GM21737 (cell line): ENCODE data around the gene SULF2.

Experiments
- ATAC-seq: cut with Tn5 transposase; IDR thresholded peaks from one replicate; pipeline ENCODE4 v1.9.1; 2021; ENCODE audit warnings: mild to moderate bottlenecking, moderate library complexity; ENCODE audit not compliant: unreplicated experiment

Gene SULF2

DNA sequence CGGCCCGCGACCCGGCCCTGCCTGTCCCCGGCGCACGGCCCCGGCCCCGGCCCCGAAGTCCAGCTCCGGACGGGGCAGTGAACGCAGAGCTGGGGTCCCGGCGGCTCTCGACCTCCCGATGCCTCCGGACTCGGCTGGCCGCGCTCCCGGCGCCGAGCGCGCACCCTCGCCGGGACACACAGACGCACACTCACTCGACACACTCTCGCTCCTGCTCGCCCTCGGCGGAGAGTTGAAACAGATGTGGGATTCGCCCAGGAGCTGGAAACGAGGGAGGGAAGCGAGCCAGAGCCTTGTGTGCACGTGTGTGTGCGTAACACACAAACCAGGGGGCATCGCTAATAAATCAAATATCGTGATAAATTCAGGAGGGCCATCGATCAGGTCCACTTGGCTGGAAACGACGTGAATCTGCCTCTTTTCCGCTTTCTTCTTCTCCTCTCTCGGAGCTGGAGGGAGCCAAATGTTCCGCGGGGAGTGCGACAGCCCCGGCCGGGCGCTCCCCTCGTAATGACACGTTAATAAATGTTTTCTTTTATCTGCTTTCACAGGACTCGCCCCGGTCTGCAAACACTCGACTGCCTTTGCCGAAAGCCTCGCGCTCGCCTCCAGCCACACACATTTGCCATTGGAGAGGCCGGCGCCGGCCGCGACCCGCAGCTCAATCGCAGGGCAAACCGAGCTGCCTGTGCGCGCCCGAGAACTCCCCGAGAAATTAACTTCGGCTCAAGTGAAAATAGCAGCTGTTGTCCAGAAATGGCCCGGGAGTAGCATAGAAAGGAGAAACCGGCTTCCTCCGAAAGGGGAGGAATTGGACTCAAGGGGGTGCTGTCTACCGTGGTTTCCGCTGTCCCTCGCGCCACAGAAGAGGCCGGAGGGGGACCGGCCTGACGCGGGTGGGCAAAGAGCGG, 828 bp upstream of the SULF2 start:
- no peak for ATAC-seq

DNA sequence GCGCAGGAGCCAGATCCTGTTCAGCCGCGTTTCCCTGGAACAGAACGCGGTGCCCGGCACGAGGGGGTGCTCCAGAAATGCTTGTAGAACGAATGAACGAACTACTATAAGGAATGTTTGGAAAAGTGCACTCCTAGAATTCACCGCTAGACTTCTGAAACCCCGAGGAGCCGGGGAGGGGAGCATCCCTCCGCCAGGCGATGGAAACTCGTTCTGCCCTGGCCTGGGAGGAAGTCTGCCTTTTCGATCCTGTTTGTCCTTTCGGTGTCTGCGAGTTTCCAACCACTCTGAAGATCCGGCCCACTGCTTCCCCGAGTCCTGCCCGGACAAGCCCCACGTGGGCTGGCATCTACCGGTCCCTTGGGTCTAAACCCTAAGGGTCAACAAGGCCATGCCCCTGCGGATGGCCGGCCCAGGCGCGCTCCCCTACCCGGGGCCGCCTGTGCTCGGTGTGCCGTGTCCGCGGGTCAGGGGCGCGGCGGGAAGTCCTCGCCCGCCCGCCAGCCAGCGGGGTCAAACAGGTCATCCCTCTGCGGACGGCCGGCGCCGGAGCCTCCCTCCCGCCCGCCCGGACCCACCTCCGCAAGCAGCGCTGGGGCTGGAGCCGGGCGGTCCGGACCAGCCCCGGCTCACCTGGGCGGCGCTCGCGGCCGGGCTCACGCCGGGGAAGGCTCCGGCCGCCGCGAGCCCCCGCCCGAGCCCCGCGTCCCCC, 526 bp downstream of the SULF2 start:
- ATAC-seq: no peak

DNA sequence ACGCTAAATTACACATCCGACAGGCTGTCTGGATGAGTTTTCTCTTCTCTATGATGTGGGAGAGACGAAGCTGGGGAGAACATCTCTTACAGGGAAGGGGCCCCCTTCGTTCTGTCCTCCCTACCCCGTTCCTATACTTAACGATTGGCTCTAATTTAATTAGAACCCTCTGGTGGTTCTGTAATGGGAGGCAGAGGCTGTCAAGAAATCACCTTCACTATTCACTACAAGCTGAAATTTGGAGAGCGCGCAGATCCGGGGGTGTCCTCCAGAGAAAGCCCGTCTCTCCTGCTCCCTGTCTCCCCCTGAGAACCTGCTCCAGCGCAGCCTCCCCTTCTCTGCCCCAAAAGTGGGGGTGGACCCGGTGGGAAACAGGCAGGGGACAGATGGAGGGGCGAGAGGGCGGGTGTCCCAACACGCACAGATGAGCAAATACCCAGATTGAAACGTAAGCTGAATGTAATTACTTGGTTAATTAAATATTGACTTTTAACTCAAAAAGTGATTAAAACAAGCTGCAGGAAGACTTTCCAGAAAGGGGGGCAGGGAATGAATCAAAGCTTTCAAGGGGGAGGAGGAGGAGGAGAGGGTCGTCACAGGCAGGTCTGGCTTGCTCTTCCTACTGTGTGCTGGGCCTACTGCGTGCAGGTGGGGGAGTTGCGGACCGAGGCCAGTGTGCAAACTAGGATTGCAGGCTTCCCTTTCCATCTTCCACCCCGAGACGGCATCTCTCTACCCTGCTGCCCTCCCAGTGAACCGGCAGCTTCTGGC, 1.3 kb downstream of the SULF2 start:
- no peak for ATAC-seq

DNA sequence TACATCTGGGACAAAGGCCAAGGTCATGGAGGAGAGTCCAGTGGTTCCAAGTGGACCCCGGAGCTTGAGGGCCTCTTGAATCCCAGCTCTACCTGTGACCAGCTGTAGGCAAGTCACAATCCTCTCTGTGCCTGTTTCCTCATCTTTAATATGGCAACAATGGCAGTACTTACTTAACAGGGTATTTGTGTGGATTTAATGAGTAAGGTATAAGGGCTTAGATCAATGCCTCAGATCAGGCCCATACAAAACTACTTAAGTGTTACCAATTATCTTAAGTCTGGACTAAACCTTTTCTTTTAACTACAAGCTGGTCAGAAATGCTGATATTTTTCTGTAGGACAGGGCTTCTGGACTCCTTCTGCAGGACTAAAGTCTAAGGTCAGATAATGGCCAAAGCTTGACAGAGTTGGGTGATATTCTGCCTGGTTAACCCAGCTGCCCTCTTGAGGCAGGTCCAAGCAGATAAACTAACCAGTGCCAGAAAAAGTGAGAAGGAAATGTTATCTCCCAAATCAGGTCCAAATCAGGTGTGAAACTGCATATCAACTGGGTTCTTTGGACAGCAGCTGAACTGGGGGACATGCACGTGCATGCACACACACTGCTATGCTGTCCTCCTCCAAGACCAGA, 2.2 kb downstream of the SULF2 start:
- no peak for ATAC-seq

DNA sequence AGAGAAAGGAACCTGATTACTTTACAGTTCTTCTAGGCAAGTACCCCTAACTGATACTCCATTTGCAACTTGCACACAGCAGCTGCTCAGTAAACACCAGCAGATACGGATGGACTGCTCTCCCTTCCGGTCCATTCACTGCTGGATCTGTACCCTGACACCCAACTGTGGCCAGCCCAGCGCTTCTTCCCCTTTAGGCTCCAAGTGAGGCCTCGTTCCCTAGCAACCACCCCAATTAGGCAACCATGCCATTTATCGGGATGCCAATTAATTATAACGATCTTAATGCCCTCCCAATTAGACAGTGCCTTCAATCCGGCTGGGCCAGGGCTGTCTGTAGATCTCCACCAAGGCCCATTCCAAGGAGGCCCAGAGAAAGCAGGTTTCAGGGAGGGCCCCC, 3.2 kb downstream of the SULF2 start:
- ATAC-seq: no peak

DNA sequence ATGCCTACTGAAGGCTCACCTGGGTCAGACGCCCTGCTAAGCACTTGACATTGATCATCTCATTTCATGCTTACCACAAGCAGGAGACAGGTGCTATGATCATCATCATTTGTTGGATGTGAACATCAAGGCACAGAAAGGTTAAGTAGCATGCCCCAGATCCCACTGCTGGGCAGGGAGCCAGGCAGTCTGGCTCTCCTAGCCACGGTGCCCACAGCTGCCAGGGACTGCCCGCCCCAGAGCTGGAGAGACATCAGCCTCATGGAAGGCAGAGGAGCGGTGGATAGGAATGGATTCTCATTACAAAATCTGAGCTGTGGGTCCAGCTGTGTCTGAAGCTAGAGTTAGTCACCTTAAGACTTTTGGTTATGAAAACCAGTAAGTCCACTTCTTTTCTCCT, 3.6 kb downstream of the SULF2 start:
- ATAC-seq: no peak

DNA sequence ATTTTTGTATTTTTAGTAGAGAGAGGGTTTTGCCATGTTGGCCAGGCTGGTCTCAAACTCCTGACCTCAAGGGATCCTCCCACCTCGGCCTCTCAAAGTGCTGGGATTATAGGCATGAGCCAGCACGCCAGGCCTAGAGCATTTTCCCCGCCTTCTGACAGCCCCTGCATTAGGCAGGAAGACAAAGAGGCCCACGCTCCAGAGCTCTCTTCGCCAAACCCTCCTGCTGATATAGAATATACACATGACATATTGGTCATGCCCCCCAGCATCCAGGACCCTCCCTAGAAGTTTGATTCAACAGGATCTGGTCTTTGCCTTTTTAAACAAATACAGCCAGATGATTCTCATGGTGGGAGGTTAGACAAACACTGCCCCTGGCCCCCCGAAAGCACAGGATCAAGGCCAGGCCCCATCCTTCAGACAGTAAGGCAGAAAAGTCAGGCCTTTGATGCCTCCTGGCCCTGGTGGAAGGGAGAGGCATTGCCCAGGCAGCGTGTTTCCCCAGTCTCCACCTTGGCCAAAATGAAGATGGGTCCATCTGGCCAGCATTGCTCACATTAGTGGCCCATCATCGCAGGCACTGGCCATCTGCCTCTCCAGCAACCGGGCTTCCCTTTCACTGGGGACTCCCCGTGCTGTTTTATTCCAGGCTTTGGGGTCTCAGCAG, 4.4 kb downstream of the SULF2 start:
- no peak for ATAC-seq

DNA sequence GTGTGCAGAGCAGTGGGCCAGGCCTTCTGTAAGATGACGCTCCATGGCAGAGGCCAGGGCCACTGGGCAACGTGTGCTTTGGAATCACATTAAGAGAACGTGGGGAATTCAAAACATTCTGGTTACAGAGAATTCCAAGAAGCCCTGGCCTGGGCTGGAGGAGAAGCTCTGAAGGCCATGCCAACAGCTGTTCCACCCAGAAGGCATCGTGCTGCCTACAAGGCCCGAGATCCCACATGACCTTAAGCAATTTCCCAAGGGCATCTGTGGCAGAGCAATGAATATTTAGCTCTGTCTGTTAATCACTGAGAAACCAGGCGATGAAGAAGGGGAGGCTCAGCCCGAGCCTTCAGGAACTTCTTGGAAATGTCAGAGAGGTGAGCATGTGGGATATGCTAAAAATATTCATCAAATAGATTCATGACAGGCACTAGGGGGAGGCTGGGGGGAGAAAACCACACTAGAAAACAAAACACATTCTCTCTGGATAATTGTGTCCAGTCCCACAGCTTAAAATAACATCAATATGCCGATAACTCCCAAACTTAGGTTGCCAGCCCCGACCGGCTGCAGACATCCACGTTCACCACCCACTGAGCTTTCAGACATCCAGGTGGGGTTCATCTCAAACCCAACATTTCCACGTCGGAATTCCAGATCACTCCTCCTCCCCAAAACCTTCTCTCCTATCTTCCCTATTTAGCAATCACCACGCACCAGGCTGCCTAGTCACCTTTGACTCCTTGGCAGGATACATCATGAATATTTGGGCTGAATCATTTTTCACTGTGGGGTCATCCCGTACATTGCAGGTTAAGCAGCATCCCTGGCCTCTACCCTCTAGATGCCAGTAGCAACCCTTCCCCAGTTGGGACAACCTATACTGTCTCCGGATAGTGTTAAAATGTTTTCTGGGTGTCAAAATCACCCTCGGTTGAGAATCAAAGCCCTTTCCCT, 6.6 kb downstream of the SULF2 start:
- no peak for ATAC-seq

DNA sequence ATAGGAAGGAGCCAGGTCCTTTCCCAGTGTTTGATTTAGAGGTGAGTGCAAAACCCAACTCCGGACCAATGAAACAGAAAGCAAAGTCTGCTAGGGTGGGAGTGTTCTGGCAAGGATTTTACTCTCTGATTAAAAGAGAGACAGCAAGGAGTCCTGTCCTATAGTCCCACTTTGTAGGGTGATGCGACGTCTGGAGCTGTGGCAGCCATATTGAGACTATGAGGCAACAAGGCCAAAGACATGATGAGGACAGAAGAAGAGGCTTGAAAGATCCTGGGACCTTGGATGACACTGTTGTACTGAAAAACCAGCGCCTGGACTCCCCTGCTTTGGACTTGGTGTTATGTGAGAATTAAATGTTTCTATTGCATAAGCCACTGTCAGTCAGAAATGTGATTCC, 8.1 kb downstream of the SULF2 start:
- ATAC-seq: no peak

DNA sequence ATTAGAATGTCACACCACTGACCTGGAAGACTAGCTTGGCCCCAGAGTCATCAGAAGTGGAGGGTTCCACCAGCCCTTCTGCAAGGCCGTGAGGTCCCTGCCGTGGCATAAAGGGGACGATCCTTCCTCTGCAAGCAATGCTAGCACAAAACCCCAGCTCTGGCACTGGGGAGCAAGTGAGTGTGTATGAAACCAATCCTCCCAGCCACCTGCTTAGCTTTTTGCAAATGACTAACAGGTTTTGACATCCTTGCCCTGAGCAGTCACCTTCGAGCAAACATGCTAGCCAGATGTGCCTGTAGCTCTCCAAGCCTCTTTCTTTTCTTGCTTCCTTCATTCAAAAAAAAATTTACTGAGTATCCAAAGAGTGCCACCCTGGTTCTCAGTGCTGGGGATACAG, 8.6 kb downstream of the SULF2 start:
- no peak for ATAC-seq

DNA sequence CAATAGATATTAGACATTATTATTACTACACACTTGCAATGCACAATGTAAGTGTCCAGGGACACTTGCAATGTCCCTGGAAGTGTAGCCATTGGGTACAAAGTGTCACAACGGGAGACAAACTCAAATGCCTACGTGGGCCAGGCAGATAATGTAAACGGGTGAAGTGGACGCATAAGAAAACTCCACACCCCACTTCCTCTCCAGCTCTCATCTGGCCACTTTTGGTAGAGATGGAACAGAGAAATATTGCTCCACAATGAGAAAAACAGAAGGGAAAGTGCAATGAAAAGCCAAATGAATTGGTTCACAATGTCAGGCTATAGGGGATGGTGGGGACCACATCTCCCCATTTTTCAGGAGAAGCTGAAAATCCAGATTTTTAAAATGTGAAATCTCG, 9.4 kb downstream of the SULF2 start:
- no peak for ATAC-seq

DNA sequence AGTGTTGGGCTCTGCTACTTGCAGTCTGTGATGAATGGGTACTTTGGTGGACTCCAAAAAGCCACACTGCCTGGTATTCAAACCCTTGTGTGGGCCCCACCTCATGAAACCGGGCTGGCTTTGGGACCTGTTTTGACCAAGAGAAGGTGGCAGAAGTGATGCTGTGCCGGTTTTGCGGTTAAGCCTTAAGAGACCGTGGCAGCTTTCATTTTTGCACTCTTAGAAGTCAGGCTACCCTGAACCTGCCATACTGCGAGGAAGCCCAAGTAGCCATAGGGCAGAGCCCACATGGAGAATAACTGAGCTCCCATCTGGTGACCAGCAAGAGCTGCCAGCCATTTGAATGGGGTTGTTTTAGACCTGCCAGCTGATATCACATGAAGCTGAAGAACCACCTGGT, 10.2 kb downstream of the SULF2 start:
- no peak for ATAC-seq

DNA sequence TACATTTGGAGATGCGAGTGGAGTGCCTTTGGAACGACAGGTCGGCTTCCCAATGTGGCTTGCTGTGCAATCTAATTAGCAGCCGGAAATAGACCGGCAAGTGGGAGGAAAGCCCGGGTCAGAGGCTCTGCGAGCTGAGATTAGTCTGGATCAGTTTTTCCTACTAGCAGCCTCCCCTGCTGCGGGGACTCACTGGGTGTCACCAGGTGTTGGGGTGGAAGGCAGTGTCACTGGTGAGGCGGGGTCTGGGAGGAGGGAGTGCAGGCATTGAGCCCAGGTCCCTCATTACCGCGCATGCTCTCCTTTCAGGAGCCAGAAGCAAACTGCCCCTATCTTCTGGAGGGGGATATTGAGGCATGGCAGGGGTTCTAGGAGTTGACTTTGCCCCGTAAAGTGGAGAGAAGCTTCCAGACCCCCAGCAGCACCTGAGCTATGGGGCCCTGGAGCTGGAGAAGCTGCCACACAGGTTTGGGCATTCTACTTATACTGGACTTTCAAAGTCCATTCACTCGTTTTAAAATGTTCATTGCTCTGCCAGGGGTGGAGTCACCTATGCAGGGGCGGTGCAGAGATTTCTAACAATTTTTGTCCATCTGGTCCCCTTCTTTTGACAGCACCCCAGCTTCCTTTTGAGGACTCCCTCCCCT, 11.0 kb downstream of the SULF2 start:
- no peak for ATAC-seq

DNA sequence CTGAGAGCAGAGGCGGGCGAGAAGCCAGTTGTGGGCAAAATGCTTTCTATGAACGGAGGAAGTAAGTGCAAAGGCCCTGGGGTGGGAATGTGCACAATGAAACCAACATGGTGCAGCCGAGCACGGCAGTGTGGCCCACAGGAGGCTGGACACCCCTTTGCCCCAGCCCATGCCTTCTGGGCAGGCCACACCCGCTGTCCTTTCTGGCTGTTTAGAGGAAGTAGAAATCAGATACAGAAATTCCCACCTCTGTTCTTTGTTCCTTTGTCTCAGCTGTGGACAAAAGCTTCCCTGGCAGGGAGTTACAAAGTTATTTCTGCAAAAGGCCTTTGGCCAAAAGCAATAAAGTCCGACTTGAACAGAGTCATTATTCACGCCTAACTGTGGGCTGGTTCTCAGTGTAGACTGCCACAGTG, 11.9 kb downstream of the SULF2 start:
- no peak for ATAC-seq

DNA sequence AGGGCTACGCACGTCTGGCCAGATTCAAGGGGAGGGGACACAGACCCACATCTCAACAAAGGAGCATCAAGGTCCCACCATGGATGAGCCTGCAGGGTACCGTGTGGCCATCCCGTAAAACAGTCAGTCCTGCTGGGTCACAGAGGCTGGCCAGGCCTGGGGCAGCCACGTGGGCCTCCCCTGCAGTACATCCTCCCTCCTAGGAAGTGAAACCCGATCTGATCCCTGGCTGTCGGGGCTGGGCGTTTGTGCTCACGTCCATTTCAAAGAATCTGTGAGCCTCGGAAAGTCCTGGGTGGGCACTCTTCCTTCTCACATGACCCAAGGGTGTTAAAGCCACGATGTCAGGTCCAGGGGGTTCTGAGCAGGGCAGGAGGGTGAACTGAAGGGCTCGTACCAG, 14.3 kb downstream of the SULF2 start:
- ATAC-seq: no peak

DNA sequence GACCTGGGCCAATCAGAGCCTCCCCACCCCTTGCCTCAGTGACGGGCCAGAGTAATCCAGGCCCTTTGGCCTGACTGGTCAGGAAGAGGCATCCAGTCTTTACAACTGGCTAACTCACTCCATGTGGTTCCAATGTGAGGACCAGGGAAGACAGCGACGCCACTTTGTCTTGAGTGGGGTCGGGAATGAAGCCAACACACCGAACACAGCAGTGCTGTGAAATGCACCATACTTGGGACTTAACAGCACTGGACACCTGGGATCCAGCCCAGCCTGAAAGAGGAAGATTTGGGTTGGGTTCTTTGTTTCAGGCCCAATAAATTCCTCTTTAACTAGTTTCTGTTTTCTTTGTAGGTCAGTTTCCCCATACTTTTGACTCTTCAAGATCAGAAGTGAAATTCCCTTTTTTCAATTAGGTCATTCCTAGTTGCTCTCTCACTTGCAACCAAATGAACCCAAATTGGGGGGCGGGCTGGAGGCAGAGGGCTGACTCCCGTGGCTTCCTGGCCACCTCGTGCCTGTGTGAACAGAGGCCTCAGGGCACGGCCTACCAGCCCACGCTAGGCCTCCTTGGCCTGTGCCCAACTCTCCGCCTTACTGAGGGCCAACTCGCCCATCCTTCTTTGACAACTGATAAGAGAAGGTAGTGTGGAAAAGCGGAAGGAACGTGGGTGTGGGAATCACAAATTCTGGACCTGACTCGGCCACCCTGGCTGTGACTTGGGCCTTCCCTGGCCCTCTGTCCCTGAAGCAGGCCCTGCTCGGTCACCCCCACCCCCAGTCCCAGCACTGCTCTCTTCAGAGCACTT, 17.1 kb downstream of the SULF2 start:
- ATAC-seq: no peak

DNA sequence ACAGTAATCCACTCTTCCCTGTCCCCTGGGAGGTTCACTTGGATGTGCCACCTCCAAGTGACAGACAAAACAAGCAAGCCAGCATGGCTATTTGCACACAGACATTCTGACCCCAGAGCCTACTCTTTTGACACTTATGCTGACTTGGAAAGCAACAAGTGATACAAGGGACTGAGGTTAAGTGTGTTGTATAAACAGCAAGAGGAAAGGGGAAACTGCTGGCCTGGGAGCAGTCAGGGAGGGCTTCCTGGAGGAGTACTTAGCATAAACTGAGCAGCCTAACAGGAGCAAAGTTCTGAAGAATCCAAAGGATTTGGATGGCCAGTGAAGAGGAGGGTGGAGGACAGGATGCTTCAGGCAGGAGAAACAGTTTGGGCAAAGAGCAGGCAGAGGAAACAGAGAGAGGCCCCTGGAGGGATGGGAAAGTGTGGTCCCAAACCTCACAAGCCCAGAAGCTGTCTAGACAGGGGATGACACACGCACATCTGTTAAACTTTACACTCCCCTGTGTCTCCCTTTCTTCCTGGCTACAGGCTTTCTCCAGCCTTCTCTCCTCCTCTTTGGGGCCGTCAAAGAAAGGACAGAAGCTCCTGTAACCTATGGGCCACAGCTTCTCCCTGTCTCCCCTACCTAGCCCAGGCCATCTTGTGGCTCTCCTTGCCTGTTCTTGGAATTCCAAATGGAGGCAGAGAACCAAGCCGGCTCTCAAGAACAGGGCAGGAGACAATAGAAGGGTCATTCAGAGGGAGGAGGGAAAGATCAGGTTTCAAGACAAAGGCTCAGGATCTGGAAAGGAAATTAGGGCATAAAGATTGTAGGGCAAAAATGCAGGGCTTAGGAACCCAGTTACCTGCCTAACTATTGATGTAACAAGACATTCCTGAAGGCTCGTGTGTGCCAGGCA, 19.3 kb downstream of the SULF2 start:
- ATAC-seq: no peak
